Neural progenitor cell (in vitro differentiated cells): Measurements from ENCODE around the gene CD300LB. TPM values are rescaled to one million over a fixed set of nuclear protein-coding genes. Genes with fewer than 3 reads are reported as not detected.

Experiments used
- DNase-seq: peaks from one replicate; pipeline ENCODE4 v3.0.0-alpha.2; 2016; ENCODE audit warnings: low spot score
- H2AFZ ChIP-seq: fragments of 200-600 bp; sonication (generic); replicated peaks from 2 replicates; pipeline ENCODE4 v1.6.1; 2016; ENCODE audit warnings: antibody characterized with exemption
- H3F3A ChIP-seq: fragments of 200-600 bp; sonication (generic); 2 replicates; pipeline ENCODE4 v1.6.1; 2016; ENCODE audit warnings: antibody characterized with exemption, low read depth
- H3K27ac ChIP-seq: fragments of 200-600 bp; sonication (generic); 2 replicates; pipeline ENCODE4 v1.5.1; 2016; ENCODE audit warnings: mild to moderate bottlenecking
- H3K27me3 ChIP-seq: fragments of 200-600 bp; sonication (generic); 2 replicates; pipeline ENCODE4 v1.6.1; 2016; ENCODE audit warnings: mild to moderate bottlenecking, moderate library complexity
- H3K36me3 ChIP-seq: fragments of 200-600 bp; sonication (generic); 2 replicates; pipeline ENCODE4 v1.5.1; 2016
- H3K4me1 ChIP-seq: fragments of 200-600 bp; sonication (generic); 2 replicates; pipeline ENCODE4 v1.6.1; 2016; ENCODE audit warnings: mixed run types
- H3K4me2 ChIP-seq: fragments of 200-600 bp; sonication (generic); 2 replicates; pipeline ENCODE4 v1.6.1; 2016
- H3K4me3 ChIP-seq: fragments of 200-600 bp; sonication (generic); 2 replicates; pipeline ENCODE4 v1.5.1; 2016
- H3K79me2 ChIP-seq: fragments of 200-600 bp; sonication (generic); 2 replicates; pipeline ENCODE4 v1.6.1; 2016; ENCODE audit warnings: low read depth
- H3K9ac ChIP-seq: fragments of 200-600 bp; sonication (generic); 2 replicates; pipeline ENCODE4 v1.6.1; 2016
- H3K9me3 ChIP-seq: fragments of 200-600 bp; sonication (generic); 2 replicates; pipeline ENCODE4 v1.5.1; 2016; ENCODE audit warnings: low read depth
- H4K20me1 ChIP-seq: fragments of 200-600 bp; sonication (generic); 2 replicates; pipeline ENCODE4 v1.6.1; 2016; ENCODE audit warnings: low read depth
- H3K27ac Mint-ChIP-seq: 3 replicates; pipeline ENCODE4 v1.8.0; 2021; ENCODE audit warnings: mixed read lengths
- H3K27me3 Mint-ChIP-seq: 2 replicates; pipeline ENCODE4 v1.8.0; 2022; ENCODE audit warnings: low read depth, mild to moderate bottlenecking, inconsistent platforms, moderate library complexity, mixed read lengths; ENCODE audit not compliant: insufficient read depth
- H3K36me3 Mint-ChIP-seq: 3 replicates; pipeline ENCODE4 v1.8.0; 2021; ENCODE audit warnings: mixed read lengths
- H3K4me1 Mint-ChIP-seq: 3 replicates; pipeline ENCODE4 v1.8.0; 2021; ENCODE audit warnings: mixed read lengths
- H3K4me3 Mint-ChIP-seq: 3 replicates; pipeline ENCODE4 v1.8.0; 2021; ENCODE audit warnings: mild to moderate bottlenecking, moderate library complexity, mixed read lengths
- H3K9me3 Mint-ChIP-seq: 3 replicates; pipeline ENCODE4 v1.8.0; 2020; ENCODE audit warnings: mixed read lengths
- CTCF ChIP-seq: fragments of 200-600 bp; sonication (generic); IDR thresholded peaks from 2 replicates; pipeline ENCODE4 v1.5.1; 2017; ENCODE audit warnings: antibody characterized with exemption, mild to moderate bottlenecking
- EZH2 ChIP-seq: fragments of 200-600 bp; sonication (generic); IDR thresholded peaks from 2 replicates; pipeline ENCODE4 v1.6.1; 2017; ENCODE audit warnings: antibody characterized with exemption, mild to moderate bottlenecking, moderate library complexity
- EZH2phosphoT487 ChIP-seq: fragments of 200-600 bp; sonication (generic); IDR thresholded peaks from 2 replicates; pipeline ENCODE4 v1.6.1; 2017; ENCODE audit warnings: antibody characterized with exemption
- total RNA-seq: library from RNA; depleted of rRNA; stranded (reverse); fragments of >200 nt; gene quantifications from 2 replicates; pipeline ENCODE4 v1.2.3, GENCODE V29; 2015; ENCODE audit warnings: low replicate concordance

CD300LB gene
- total RNA-seq, 1 donor from 2014 or later, result not detected

GRCh38 chr17:74539281-74539820, 8.1 kb upstream of the CD300LB start:
- no peak overlapping the region for H3K27ac Mint-ChIP-seq
- peaks cover 5% of the 10 kb centered on the region for H3K27me3 Mint-ChIP-seq

GRCh38 chr17:74536890-74537289, 5.6 kb upstream of the CD300LB start:
- no peak overlapping the region for H3K9ac ChIP-seq
- H3K4me3 ChIP-seq, result no peak overlapping the region
- H3K27ac ChIP-seq, result no peak overlapping the region
- H3K4me2 ChIP-seq, result no peak overlapping the region
- Mint-ChIP-seq H3K4me3 (no peak overlapping the region), H3K27ac (no peak overlapping the region), H3K4me1 (no peaks in the 10 kb centered on the region), H3K27me3 (peaks cover 8% of the 10 kb centered on the region), H3K36me3 (no peaks in the 10 kb centered on the region), H3K9me3 (peaks cover 3% of the 10 kb centered on the region)
- no peak overlapping the region for H2AFZ ChIP-seq
- no peaks in the 10 kb centered on the region for H3K4me1 ChIP-seq
- no peaks in the 10 kb centered on the region for H3K36me3 ChIP-seq
- H4K20me1 ChIP-seq, result no peaks in the 10 kb centered on the region
- no peaks in the 10 kb centered on the region for H3K79me2 ChIP-seq
- no peaks in the 10 kb centered on the region for H3F3A ChIP-seq
- TF ChIP-seq EZH2, result no peak
- TF ChIP-seq EZH2phosphoT487, result no peak
- DNase-seq, result no peak
- no peaks in the 10 kb centered on the region for H3K9me3 ChIP-seq
- H3K27me3 ChIP-seq, result peaks cover 28% of the 10 kb centered on the region

More at GRCh38 chr17:74539281-74539820, 8.1 kb upstream of the CD300LB start:
- peaks cover 2% of the 10 kb centered on the region for H3K4me1 Mint-ChIP-seq
- peaks cover 28% of the 10 kb centered on the region for H3K27me3 ChIP-seq
- H3K9ac ChIP-seq, result no peak overlapping the region
- DNase-seq, result no peak
- TF ChIP-seq CTCF (no peak), EZH2phosphoT487 (no peak), EZH2 (no peak)
- H3K36me3 ChIP-seq, result no peaks in the 10 kb centered on the region
- H2AFZ ChIP-seq, result no peak overlapping the region
- no peaks in the 10 kb centered on the region for H4K20me1 ChIP-seq
- H3K4me3 Mint-ChIP-seq, result no peak overlapping the region
- no peak overlapping the region for H3K4me2 ChIP-seq
- H3K9me3 Mint-ChIP-seq, result peaks cover 3% of the 10 kb centered on the region
- no peak overlapping the region for H3K27ac ChIP-seq
- no peak overlapping the region for H3K4me3 ChIP-seq
- no peaks in the 10 kb centered on the region for H3F3A ChIP-seq
- H3K79me2 ChIP-seq, result no peaks in the 10 kb centered on the region
- H3K36me3 Mint-ChIP-seq, result no peaks in the 10 kb centered on the region
- H3K4me1 ChIP-seq, result no peaks in the 10 kb centered on the region
- H3K9me3 ChIP-seq, result no peaks in the 10 kb centered on the region

- H3K9ac ChIP-seq, result no peak overlapping the region
- no peak overlapping the region for H2AFZ ChIP-seq
- peaks cover 23% of the 10 kb centered on the region for H3K27me3 ChIP-seq
- peaks cover 6% of the 10 kb centered on the region for H3K9me3 Mint-ChIP-seq
- no peak overlapping the region for H3K4me2 ChIP-seq
- no peak overlapping the region for H3K4me3 ChIP-seq
- no peaks in the 10 kb centered on the region for H3K4me1 Mint-ChIP-seq
- no peaks in the 10 kb centered on the region for H3K4me1 ChIP-seq
- H3K36me3 ChIP-seq, result no peaks in the 10 kb centered on the region
- H3F3A ChIP-seq, result no peaks in the 10 kb centered on the region
- H3K27ac Mint-ChIP-seq, result no peak overlapping the region
- no peaks in the 10 kb centered on the region for H3K36me3 Mint-ChIP-seq
- peaks cover 11% of the 10 kb centered on the region for H3K27me3 Mint-ChIP-seq
- H3K4me3 Mint-ChIP-seq, result no peak overlapping the region
- no peaks in the 10 kb centered on the region for H3K9me3 ChIP-seq
- no peaks in the 10 kb centered on the region for H3K79me2 ChIP-seq
- DNase-seq, result no peak
- no peak for TF ChIP-seq EZH2phosphoT487
- TF ChIP-seq CTCF, result no peak
- no peak for TF ChIP-seq EZH2
- no peaks in the 10 kb centered on the region for H4K20me1 ChIP-seq
- H3K27ac ChIP-seq, result no peak overlapping the region
Measured at GRCh38 chr17:74532115-74532514, 840 bp upstream of the CD300LB start.

- H3K9ac ChIP-seq, result no peak overlapping the region
- H3K27ac ChIP-seq, result no peak overlapping the region
- H3K9me3 ChIP-seq, result no peaks in the 10 kb centered on the region
- Mint-ChIP-seq H3K27me3 (peaks cover 17% of the 10 kb centered on the region), H3K9me3 (peaks cover 6% of the 10 kb centered on the region), H3K4me1 (no peaks in the 10 kb centered on the region), H3K27ac (no peak overlapping the region), H3K36me3 (no peaks in the 10 kb centered on the region), H3K4me3 (no peak overlapping the region)
- no peak for DNase-seq
- no peaks in the 10 kb centered on the region for H3K36me3 ChIP-seq
- H3F3A ChIP-seq, result no peaks in the 10 kb centered on the region
- H4K20me1 ChIP-seq, result no peaks in the 10 kb centered on the region
- no peak overlapping the region for H3K4me3 ChIP-seq
- no peaks in the 10 kb centered on the region for H3K79me2 ChIP-seq
- TF ChIP-seq CTCF (no peak), EZH2phosphoT487 (no peak), EZH2 (no peak)
- H3K4me2 ChIP-seq, result no peak overlapping the region
- H3K4me1 ChIP-seq, result no peaks in the 10 kb centered on the region
- peaks cover 14% of the 10 kb centered on the region for H3K27me3 ChIP-seq
- no peak overlapping the region for H2AFZ ChIP-seq
Measured at GRCh38 chr17:74530831-74531150, 484 bp downstream of the CD300LB start.
